ENCODE measurements around the gene SLC16A5.

The SLC16A5 gene

GRCh38 chr17:75096082-75096625 lies 8.4 kb downstream of the SLC16A5 start:
- H3K36me3 ChIP-seq (ENCODE audit: control insufficient read depth in 2 of 2, insufficient read depth in 2 of 2, low read length in 2 of 2) = peaks cover 19 to 20% of the 10 kb centered on the region in 2 donors
- H3K27ac ChIP-seq (ENCODE audit: low read depth in 2 of 2, low read length in 2 of 2) = peak overlapping the region; percentile 78 to 87
- no peaks in the 10 kb centered on the region for H3K9me3 ChIP-seq (ENCODE audit: control insufficient read depth in 2 of 2, low read length in 2 of 2)
- H3K4me3 ChIP-seq (ENCODE audit: low read length in 2 of 2) = no peak overlapping the region
- peaks cover 39 to 44% of the 10 kb centered on the region in 2 donors for H3K4me1 ChIP-seq (ENCODE audit: control insufficient read depth in 2 of 2, insufficient read depth in 2 of 2, low read length in 2 of 2)
- H3K27me3 ChIP-seq (ENCODE audit: control insufficient read depth in 2 of 2, insufficient read depth in 2 of 2, low read length in 2 of 2) = no peaks in the 10 kb centered on the region
- peak overlapping the region; percentile 5 to 44 for H3K9ac ChIP-seq (ENCODE audit: low read depth in 1 of 2, low read length in 2 of 2)

GRCh38 chr17:75097865-75098264 lies 10.1 kb downstream of the SLC16A5 start:
- peaks cover 19 to 20% of the 10 kb centered on the region in 2 donors for H3K36me3 ChIP-seq (ENCODE audit: control insufficient read depth in 2 of 2, insufficient read depth in 2 of 2, low read length in 2 of 2)
- H3K27ac ChIP-seq (ENCODE audit: low read depth in 2 of 2, low read length in 2 of 2) = no peak overlapping the region
- no peaks in the 10 kb centered on the region for H3K27me3 ChIP-seq (ENCODE audit: control insufficient read depth in 2 of 2, insufficient read depth in 2 of 2, low read length in 2 of 2)
- peaks cover 21 to 27% of the 10 kb centered on the region in 2 donors for H3K4me1 ChIP-seq (ENCODE audit: control insufficient read depth in 2 of 2, insufficient read depth in 2 of 2, low read length in 2 of 2)
- H3K9ac ChIP-seq (ENCODE audit: low read depth in 1 of 2, low read length in 2 of 2) = no peak overlapping the region
- no peak overlapping the region for H3K4me3 ChIP-seq (ENCODE audit: low read length in 2 of 2)
- H3K9me3 ChIP-seq (ENCODE audit: control insufficient read depth in 2 of 2, low read length in 2 of 2) = no peaks in the 10 kb centered on the region

GRCh38 chr17:75098861-75099260 lies 11.1 kb downstream of the SLC16A5 start:
- H3K27me3 ChIP-seq (ENCODE audit: control insufficient read depth in 2 of 2, insufficient read depth in 2 of 2, low read length in 2 of 2) = no peaks in the 10 kb centered on the region
- peaks cover 12 to 17% of the 10 kb centered on the region in 2 donors for H3K4me1 ChIP-seq (ENCODE audit: control insufficient read depth in 2 of 2, insufficient read depth in 2 of 2, low read length in 2 of 2)
- no peak overlapping the region for H3K27ac ChIP-seq (ENCODE audit: low read depth in 2 of 2, low read length in 2 of 2)
- peaks cover 20 to 22% of the 10 kb centered on the region in 2 donors for H3K36me3 ChIP-seq (ENCODE audit: control insufficient read depth in 2 of 2, insufficient read depth in 2 of 2, low read length in 2 of 2)
- no peak overlapping the region for H3K4me3 ChIP-seq (ENCODE audit: low read length in 2 of 2)
- no peak overlapping the region for H3K9ac ChIP-seq (ENCODE audit: low read depth in 1 of 2, low read length in 2 of 2)
- H3K9me3 ChIP-seq (ENCODE audit: control insufficient read depth in 2 of 2, low read length in 2 of 2) = no peaks in the 10 kb centered on the region

GRCh38 chr17:75099881-75100595 lies 12.3 kb downstream of the SLC16A5 start:
- no peak overlapping the region for H3K4me3 ChIP-seq (ENCODE audit: low read length in 2 of 2)
- no peak overlapping the region for H3K9ac ChIP-seq (ENCODE audit: low read depth in 1 of 2, low read length in 2 of 2)
- H3K9me3 ChIP-seq (ENCODE audit: control insufficient read depth in 2 of 2, low read length in 2 of 2) = no peaks in the 10 kb centered on the region
- H3K36me3 ChIP-seq (ENCODE audit: control insufficient read depth in 2 of 2, insufficient read depth in 2 of 2, low read length in 2 of 2) = peaks cover 20 to 25% of the 10 kb centered on the region in 2 donors
- no peaks in the 10 kb centered on the region for H3K27me3 ChIP-seq (ENCODE audit: control insufficient read depth in 2 of 2, insufficient read depth in 2 of 2, low read length in 2 of 2)
- H3K4me1 ChIP-seq (ENCODE audit: control insufficient read depth in 2 of 2, insufficient read depth in 2 of 2, low read length in 2 of 2) = peaks cover 6 to 11% of the 10 kb centered on the region in 2 donors
- no peak overlapping the region for H3K27ac ChIP-seq (ENCODE audit: low read depth in 2 of 2, low read length in 2 of 2)

DNA sequence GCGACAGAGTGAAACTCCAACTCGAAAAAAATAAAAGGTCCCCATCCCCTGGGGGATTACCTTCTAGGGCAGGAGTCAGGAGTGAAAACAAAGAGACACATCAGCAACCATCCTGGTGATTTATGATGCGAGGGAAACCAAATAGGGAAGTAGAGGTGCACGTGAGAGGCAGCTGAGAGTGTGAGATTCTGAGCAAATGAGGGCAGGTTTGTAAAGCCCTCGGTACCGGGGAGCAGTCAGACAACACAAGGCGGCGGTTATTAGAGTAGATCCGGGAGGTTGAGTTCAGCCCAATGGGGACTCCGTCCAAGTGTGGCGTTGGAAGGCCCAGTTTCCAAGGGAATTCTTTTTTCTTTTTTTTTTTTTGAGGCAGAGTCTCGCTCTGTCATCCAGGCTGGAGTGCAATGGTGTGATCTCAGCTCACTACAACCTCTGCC lies 14.6 kb downstream of the SLC16A5 start:
- Histone ChIP-seq H3K9ac (ENCODE audit: low read depth in 1 of 2, low read length in 2 of 2) (no peak overlapping the region), H3K36me3 (ENCODE audit: control insufficient read depth in 2 of 2, insufficient read depth in 2 of 2, low read length in 2 of 2) (peaks cover 20 to 27% of the 10 kb centered on the region in 2 donors), H3K9me3 (ENCODE audit: control insufficient read depth in 2 of 2, low read length in 2 of 2) (no peaks in the 10 kb centered on the region), H3K4me3 (ENCODE audit: low read length in 2 of 2) (no peak overlapping the region), H3K4me1 (ENCODE audit: control insufficient read depth in 2 of 2, insufficient read depth in 2 of 2, low read length in 2 of 2) (no peaks in the 10 kb centered on the region), H3K27ac (ENCODE audit: low read depth in 2 of 2, low read length in 2 of 2) (no peak overlapping the region), H3K27me3 (ENCODE audit: control insufficient read depth in 2 of 2, insufficient read depth in 2 of 2, low read length in 2 of 2) (no peaks in the 10 kb centered on the region)

- H3K4me3 ChIP-seq (ENCODE audit: low read length in 2 of 2) = no peak overlapping the region
- H3K9ac ChIP-seq (ENCODE audit: low read depth in 1 of 2, low read length in 2 of 2) = no peak overlapping the region
- peaks cover under 1 to 1% of the 10 kb centered on the region in 2 donors for H3K4me1 ChIP-seq (ENCODE audit: control insufficient read depth in 2 of 2, insufficient read depth in 2 of 2, low read length in 2 of 2)
- no peaks in the 10 kb centered on the region for H3K9me3 ChIP-seq (ENCODE audit: control insufficient read depth in 2 of 2, low read length in 2 of 2)
- peaks cover 13 to 22% of the 10 kb centered on the region in 2 donors for H3K36me3 ChIP-seq (ENCODE audit: control insufficient read depth in 2 of 2, insufficient read depth in 2 of 2, low read length in 2 of 2)
- H3K27ac ChIP-seq (ENCODE audit: low read depth in 2 of 2, low read length in 2 of 2) = no peak overlapping the region
- H3K27me3 ChIP-seq (ENCODE audit: control insufficient read depth in 2 of 2, insufficient read depth in 2 of 2, low read length in 2 of 2) = no peaks in the 10 kb centered on the region
Observed at GRCh38 chr17:75103601-75104554, 16.1 kb downstream of the SLC16A5 start.

GRCh38 chr17:75105126-75106080 lies 17.6 kb downstream of the SLC16A5 start:
- Histone ChIP-seq H3K36me3 (ENCODE audit: control insufficient read depth in 2 of 2, insufficient read depth in 2 of 2, low read length in 2 of 2) (peaks cover 2 to 11% of the 10 kb centered on the region in 2 donors), H3K4me3 (ENCODE audit: low read length in 2 of 2) (no peak overlapping the region), H3K27ac (ENCODE audit: low read depth in 2 of 2, low read length in 2 of 2) (peak overlapping the region in 1 of 2 donors; percentile 21), H3K9ac (ENCODE audit: low read depth in 1 of 2, low read length in 2 of 2) (no peak overlapping the region), H3K27me3 (ENCODE audit: control insufficient read depth in 2 of 2, insufficient read depth in 2 of 2, low read length in 2 of 2) (no peaks in the 10 kb centered on the region), H3K9me3 (ENCODE audit: control insufficient read depth in 2 of 2, low read length in 2 of 2) (no peaks in the 10 kb centered on the region), H3K4me1 (ENCODE audit: control insufficient read depth in 2 of 2, insufficient read depth in 2 of 2, low read length in 2 of 2) (peaks cover 9 to 11% of the 10 kb centered on the region in 2 donors)

- H3K4me1 ChIP-seq (ENCODE audit: control insufficient read depth in 2 of 2, insufficient read depth in 2 of 2, low read length in 2 of 2) = peaks cover 12 to 13% of the 10 kb centered on the region in 2 donors
Observed at GRCh38 chr17:75108193-75108592, 20.4 kb downstream of the SLC16A5 start.

DNA sequence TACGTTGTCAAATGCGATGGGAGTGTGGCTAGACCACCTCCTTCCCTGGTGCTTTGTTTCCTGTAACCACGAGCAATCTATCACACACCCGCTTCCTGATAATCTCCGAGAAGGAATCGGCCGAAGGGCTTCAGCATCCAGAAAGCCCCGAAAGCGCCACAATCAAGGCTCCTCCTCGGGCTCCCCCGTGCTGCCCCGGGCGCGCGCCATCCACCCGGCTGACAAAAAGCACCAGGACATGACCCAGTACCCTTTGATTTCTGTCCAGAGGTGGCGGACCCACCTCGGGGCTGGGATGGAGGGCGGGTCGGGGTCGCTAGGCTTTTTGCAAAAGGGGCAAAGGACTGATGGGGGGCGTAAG lies 21.3 kb downstream of the SLC16A5 start:
- no peak overlapping the region for H3K27ac ChIP-seq (ENCODE audit: low read depth in 2 of 2, low read length in 2 of 2)
- H3K4me1 ChIP-seq (ENCODE audit: control insufficient read depth in 2 of 2, insufficient read depth in 2 of 2, low read length in 2 of 2) = peaks cover 12 to 17% of the 10 kb centered on the region in 2 donors
- peak overlapping the region in 1 of 2 donors; percentile 89 for H3K9ac ChIP-seq (ENCODE audit: low read depth in 1 of 2, low read length in 2 of 2)
- no peaks in the 10 kb centered on the region for H3K27me3 ChIP-seq (ENCODE audit: control insufficient read depth in 2 of 2, insufficient read depth in 2 of 2, low read length in 2 of 2)
- peak overlapping the region; percentile 85 to 94 for H3K4me3 ChIP-seq (ENCODE audit: low read length in 2 of 2)
- H3K36me3 ChIP-seq (ENCODE audit: control insufficient read depth in 2 of 2, insufficient read depth in 2 of 2, low read length in 2 of 2) = peaks cover 0 to 3% of the 10 kb centered on the region in 2 donors
- no peaks in the 10 kb centered on the region for H3K9me3 ChIP-seq (ENCODE audit: control insufficient read depth in 2 of 2, low read length in 2 of 2)

More at GRCh38 chr17:75108193-75108592, 20.4 kb downstream of the SLC16A5 start:
- Histone ChIP-seq H3K36me3 (ENCODE audit: control insufficient read depth in 2 of 2, insufficient read depth in 2 of 2, low read length in 2 of 2) (peaks cover 0 to 8% of the 10 kb centered on the region in 2 donors), H3K27me3 (ENCODE audit: control insufficient read depth in 2 of 2, insufficient read depth in 2 of 2, low read length in 2 of 2) (no peaks in the 10 kb centered on the region), H3K27ac (ENCODE audit: low read depth in 2 of 2, low read length in 2 of 2) (no peak overlapping the region), H3K9ac (ENCODE audit: low read depth in 1 of 2, low read length in 2 of 2) (no peak overlapping the region), H3K4me3 (ENCODE audit: low read length in 2 of 2) (no peak overlapping the region), H3K9me3 (ENCODE audit: control insufficient read depth in 2 of 2, low read length in 2 of 2) (no peaks in the 10 kb centered on the region)

All from mucosa of rectum (tissue), 2 donors.